ENCODE results near the gene TMEM175.
"Not testable (repeated sequence)": the region's sequence is repeated elsewhere in the genome, so short reads cannot be mapped to it uniquely, and the experiment has no call there.

TMEM175 gene

GRCh38 chr4:917992-918391 is 14.3 kb upstream of the TMEM175 start:
- no peak for DNase-seq (ENCODE audit: low read depth)

GRCh38 chr4:918591-918990 is 13.7 kb upstream of the TMEM175 start:
- DNase-seq (ENCODE audit: low read depth), result not testable (repeated sequence)

- DNase-seq (ENCODE audit: low read depth), result not testable (repeated sequence)
These were observed 13.1 kb upstream of the TMEM175 start for GRCh38 chr4:919004-919680.

GRCh38 chr4:921830-922331 is 10.4 kb upstream of the TMEM175 start:
- no peak for DNase-seq (ENCODE audit: low read depth)

- no peak for DNase-seq (ENCODE audit: low read depth)
These were observed 7.9 kb upstream of the TMEM175 start for GRCh38 chr4:924107-925096.

- no peak for DNase-seq (ENCODE audit: low read depth)
These were observed 7.1 kb upstream of the TMEM175 start for GRCh38 chr4:925171-925570.

GRCh38 chr4:925771-926500 is 6.3 kb upstream of the TMEM175 start:
- no peak for DNase-seq (ENCODE audit: low read depth)

- DNase-seq (ENCODE audit: low read depth), result no peak
These were observed 5.7 kb upstream of the TMEM175 start for GRCh38 chr4:926538-926937.

GRCh38 chr4:927566-927965 is 4.7 kb upstream of the TMEM175 start:
- not testable (repeated sequence) for DNase-seq (ENCODE audit: low read depth)

GRCh38 chr4:929096-929765 is 3.0 kb upstream of the TMEM175 start:
- no peak for DNase-seq (ENCODE audit: low read depth)

GRCh38 chr4:930028-930551 is 2.2 kb upstream of the TMEM175 start:
- DNase-seq (ENCODE audit: low read depth), result no peak

- DNase-seq (ENCODE audit: low read depth), result no peak
These were observed 1.4 kb upstream of the TMEM175 start for GRCh38 chr4:930827-931193.

GRCh38 chr4:931194-931959 is 883 bp upstream of the TMEM175 start:
- DNase-seq (ENCODE audit: low read depth), result no peak

GRCh38 chr4:932713-933070 is 432 bp downstream of the TMEM175 start:
- no peak for DNase-seq (ENCODE audit: low read depth)

- not testable (repeated sequence) for DNase-seq (ENCODE audit: low read depth)
These were observed 7.2 kb downstream of the TMEM175 start for GRCh38 chr4:939508-939907.

GRCh38 chr4:945274-946102 is 13.2 kb downstream of the TMEM175 start:
- DNase-seq (ENCODE audit: low read depth), result no peak

- DNase-seq (ENCODE audit: low read depth), result no peak
These were observed 13.8 kb downstream of the TMEM175 start for GRCh38 chr4:946103-946450.

GRCh38 chr4:946517-947471 is 14.5 kb downstream of the TMEM175 start:
- DNase-seq (ENCODE audit: low read depth), result no peak

- DNase-seq (ENCODE audit: low read depth), result no peak
These were observed 15.3 kb downstream of the TMEM175 start for GRCh38 chr4:947491-947971.

All from stimulated activated CD8-positive, alpha-beta memory T cell treated with anti-CD3 and anti-CD28 coated beads, Interleukin-15, amount 100 ng/mL, for 24 hours (primary cell).